ENCODE measurements around the gene SHCBP1L.

DNA sequence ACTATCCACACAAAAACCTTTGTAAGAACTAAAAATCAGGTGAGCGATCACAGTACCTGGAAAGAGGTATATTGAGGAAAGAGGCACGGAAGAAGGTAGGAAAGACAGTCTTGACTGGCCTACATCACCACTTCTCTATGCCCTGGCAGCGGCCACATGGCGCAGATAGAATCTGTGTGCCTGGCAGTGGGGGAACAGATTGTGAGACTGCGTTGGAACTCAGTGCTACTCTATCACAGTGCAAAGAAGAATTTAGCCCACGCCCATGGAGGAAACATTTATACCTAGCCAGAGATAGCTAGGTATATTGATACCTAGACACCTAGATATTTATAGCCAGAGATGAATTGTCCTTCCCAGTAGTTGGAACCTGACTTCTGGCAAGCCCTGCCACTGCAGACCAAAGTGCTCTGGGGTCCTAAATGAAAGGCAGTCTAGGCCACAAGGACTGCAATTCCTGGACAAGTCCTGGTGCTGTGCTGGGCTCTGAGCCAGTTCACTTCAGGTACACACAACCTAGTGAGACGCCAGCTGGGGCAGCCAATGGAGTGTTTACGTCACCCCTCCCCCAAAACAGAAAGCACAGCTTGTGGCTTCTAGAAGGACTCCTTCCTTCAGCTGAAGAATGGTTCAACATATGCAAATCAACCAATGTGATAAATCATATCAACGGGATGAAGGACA, 61.9 kb downstream of the SHCBP1L start:
- TF ChIP-seq, protein P1, sequence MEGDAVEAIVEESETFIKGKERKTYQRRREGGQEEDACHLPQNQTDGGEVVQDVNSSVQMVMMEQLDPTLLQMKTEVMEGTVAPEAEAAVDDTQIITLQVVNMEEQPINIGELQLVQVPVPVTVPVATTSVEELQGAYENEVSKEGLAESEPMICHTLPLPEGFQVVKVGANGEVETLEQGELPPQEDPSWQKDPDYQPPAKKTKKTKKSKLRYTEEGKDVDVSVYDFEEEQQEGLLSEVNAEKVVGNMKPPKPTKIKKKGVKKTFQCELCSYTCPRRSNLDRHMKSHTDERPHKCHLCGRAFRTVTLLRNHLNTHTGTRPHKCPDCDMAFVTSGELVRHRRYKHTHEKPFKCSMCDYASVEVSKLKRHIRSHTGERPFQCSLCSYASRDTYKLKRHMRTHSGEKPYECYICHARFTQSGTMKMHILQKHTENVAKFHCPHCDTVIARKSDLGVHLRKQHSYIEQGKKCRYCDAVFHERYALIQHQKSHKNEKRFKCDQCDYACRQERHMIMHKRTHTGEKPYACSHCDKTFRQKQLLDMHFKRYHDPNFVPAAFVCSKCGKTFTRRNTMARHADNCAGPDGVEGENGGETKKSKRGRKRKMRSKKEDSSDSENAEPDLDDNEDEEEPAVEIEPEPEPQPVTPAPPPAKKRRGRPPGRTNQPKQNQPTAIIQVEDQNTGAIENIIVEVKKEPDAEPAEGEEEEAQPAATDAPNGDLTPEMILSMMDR (IDR thresholded peaks at IDR 0.05; ENCODE audit: low read length) = no peak
- TF ChIP-seq EZH2 (optimal IDR thresholded peaks at IDR 0.05; ENCODE audit: low read depth, low read length) (no peak), EZH2phosphoT487 (IDR thresholded peaks at IDR 0.05; ENCODE audit: low read length) (no peak)

Measured in MM.1S (cell line).